GM12878 (cell line): ENCODE measurements around the gene MPRIP. TPM values are rescaled to one million over a fixed set of nuclear protein-coding genes. Genes with fewer than 3 reads are reported as not detected.

Experiments
- ATAC-seq: fragments of 200-7000 bp; cut with Tn5 transposase; 3 replicates; pipeline ENCODE4 v1.9.1; 2020; ENCODE audit warnings: mild to moderate bottlenecking, moderate library complexity
- BruUV-seq: library from RNA; stranded (reverse); fragments of 400-500 nt; replicated peaks from 2 replicates; lab custom pipeline; 2021; lab: Mats Ljungman, UMichigan
- CTCF ChIA-PET: fragments of 300-600 bp; sonication (Branson Sonifier 250); formaldehyde crosslinking; extraction: SDS; loops from one replicate; lab custom pipeline; 2021; ENCODE audit warnings: inconsistent platforms; lab: Yijun Ruan, JAX
- POLR2A ChIA-PET: fragments of 350-600 bp; formaldehyde crosslinking; extraction: SDS; loops from one replicate; lab custom pipeline; 2021; ENCODE audit warnings: inconsistent platforms; lab: Charles Lee
- RAD21 ChIA-PET: fragments of 300-600 bp; sonication (Branson Sonifier 250); formaldehyde crosslinking; loops from one replicate; lab custom pipeline; 2023; ENCODE audit warnings: antibody characterized with exemption; ENCODE audit not compliant: unreplicated experiment; lab: Charles Lee
- SMC1A ChIA-PET: fragments of 300-600 bp; sonication (Branson Sonifier 250); formaldehyde crosslinking; loops from one replicate; lab custom pipeline; 2023; ENCODE audit not compliant: unreplicated experiment, uncharacterized antibody; lab: Charles Lee
- DNase-seq: peaks from one replicate; pipeline ENCODE4 v3.0.0-alpha.2; 2011; ENCODE audit warnings: low read depth, low spot score
- FAIRE-seq: peaks from 3 replicates; lab custom pipeline; 2011; peaks lifted over from hg19 to GRCh38; lab: Jason Lieb, UNC
- H2AFZ ChIP-seq: 2 replicates; pipeline ENCODE4 v1.6.0; 2011; ENCODE audit warnings: low read depth, low read length, control low read depth; ENCODE audit not compliant: control insufficient read depth
- H3K27ac ChIP-seq: 2 replicates; pipeline ENCODE4 v1.5.1; 2011; ENCODE audit warnings: control low read depth; ENCODE audit not compliant: control insufficient read depth, insufficient read depth
- H3K27me3 ChIP-seq, 2 experiments: replicated peaks in 1 of 2; 2 replicates each; pipeline versions ENCODE4 v1.6.0 to v1.6.1; 2011; ENCODE audit warnings: low read length in 1 of 2; ENCODE audit not compliant: control insufficient read depth in 2 of 2, insufficient read depth in 2 of 2
- H3K36me3 ChIP-seq, 2 experiments: 2 replicates each; pipeline ENCODE4 v1.5.1; 2011; ENCODE audit warnings: low read length in 1 of 2; ENCODE audit not compliant: control insufficient read depth in 2 of 2, insufficient read depth in 2 of 2
- H3K4me1 ChIP-seq: 2 replicates; pipeline ENCODE4 v1.6.1; 2011; ENCODE audit warnings: mild to moderate bottlenecking, low read length, moderate library complexity, mixed read lengths; ENCODE audit not compliant: control insufficient read depth, insufficient read depth
- H3K4me2 ChIP-seq: 2 replicates; pipeline ENCODE4 v1.6.0; 2011; ENCODE audit warnings: control low read depth; ENCODE audit not compliant: control insufficient read depth, insufficient read depth
- H3K4me3 ChIP-seq: fragments of 200-600 bp; sonication (generic); 2 replicates; pipeline ENCODE4 v1.5.1; 2016
- H3K79me2 ChIP-seq: 2 replicates; pipeline ENCODE4 v1.6.0; 2011; ENCODE audit warnings: low read length; ENCODE audit not compliant: control insufficient read depth, insufficient read depth
- H3K9ac ChIP-seq: 2 replicates; pipeline ENCODE4 v1.8.0; 2011; ENCODE audit warnings: low read length, control low read depth, mixed read lengths; ENCODE audit not compliant: control insufficient read depth, insufficient read depth
- H3K9me3 ChIP-seq: replicated peaks from 3 replicates; pipeline ENCODE4 v1.5.1; 2011; ENCODE audit warnings: mild to moderate bottlenecking, low read length; ENCODE audit not compliant: control insufficient read depth, insufficient read depth
- H4K20me1 ChIP-seq: 2 replicates; pipeline ENCODE4 v1.6.0; 2011; ENCODE audit not compliant: control insufficient read depth, insufficient read depth
- CREB1 ChIP-seq: IDR thresholded peaks from 2 replicates; pipeline ENCODE4 v1.6.1; 2012; ENCODE audit warnings: low read depth, mild to moderate bottlenecking, inconsistent platforms
- EZH2 ChIP-seq: IDR thresholded peaks from 2 replicates; pipeline ENCODE4 v1.6.1; 2012; ENCODE audit warnings: low read depth, mild to moderate bottlenecking, control low read depth, inconsistent platforms, low read length, borderline replicate concordance; ENCODE audit not compliant: control insufficient read depth
- NFIC ChIP-seq: IDR thresholded peaks from 2 replicates; pipeline ENCODE4 v1.6.1; 2012; ENCODE audit warnings: low read depth, mild to moderate bottlenecking, inconsistent platforms, low read length, moderate library complexity
- SIN3A ChIP-seq: IDR thresholded peaks from 2 replicates; pipeline ENCODE4 v1.6.1; 2012; ENCODE audit warnings: low read depth, low read length, improper control_type of control experiment
- SREBF2 ChIP-seq: IDR thresholded peaks from 2 replicates; pipeline ENCODE4 v1.6.1; 2012; ENCODE audit warnings: mild to moderate bottlenecking, low read length
- WGBS: methylation state at CpG from one replicate; pipeline ENCODE4 v1.1.6; 2016; ENCODE audit warnings: low lambda C conversion rate; ENCODE audit not compliant: insufficient replicate concordance, insufficient coverage; ENCODE audit errors: missing lambda C conversion rate; 5-methylcytosine and 5-hydroxymethylcytosine counted together
- in situ Hi-C: fragments of 300-500 bp; cut with MboI; formaldehyde crosslinking; loops from 9 replicates; pipeline ENCODE4 v1.14.3; 2018; ENCODE audit warnings: mixed read lengths
- intact Hi-C: fragments of 100-400 bp; cut with micrococcal nuclease; formaldehyde crosslinking; loops from one replicate; pipeline ENCODE4 v1.14.2; 2022; ENCODE audit not compliant: unreplicated experiment
- polyA plus RNA-seq, 11 experiments: library from polyadenylated mRNA; depleted of rRNA in 4 of 11; unstranded in 6 of 11; stranded (reverse) in 5 of 11; fragments of >200 nt; fragmentation: Nextera tagmentation in 4 of 11; fragmentation: Illumina TruSeq in 1 of 11; extraction: Ambion mirVana in 4 of 11; extraction: Trizol in 1 of 11; gene quantifications; 1 replicate in 1 of 11; 2 replicates in 10 of 11; pipeline versions ENCODE4 v1.2.1 to v1.2.3, GENCODE V29; 2011 to 2016; ENCODE audit warnings: inconsistent platforms in 2 of 11, missing spikeins in 2 of 11, low read depth in 1 of 11
- total RNA-seq, 4 experiments: library from RNA; depleted of rRNA in 3 of 4; stranded (reverse); fragments of >200 nt in 3 of 4; fragmentation: Illumina TruSeq in 1 of 4; extraction: Trizol in 1 of 4; gene quantifications; 2 replicates each; pipeline versions ENCODE4 v1.2.1 to v1.2.3, GENCODE V29; 2013 to 2021
- TF ChIP-seq, protein P1 (sequence below): fragments of 450-650 bp; formaldehyde crosslinking; IDR thresholded peaks from 2 replicates; pipeline ENCODE4 v1.5.0; 2022; ENCODE audit warnings: mild to moderate bottlenecking, missing genetic modification characterization

Gene MPRIP
- total and polyA plus RNA-seq, 10 of the 15 experiments (the other 5 are each of a cell fraction or from before 2014, with no cell fraction given) = 16.5 to 168 (median 71.7) TPM

DNA sequence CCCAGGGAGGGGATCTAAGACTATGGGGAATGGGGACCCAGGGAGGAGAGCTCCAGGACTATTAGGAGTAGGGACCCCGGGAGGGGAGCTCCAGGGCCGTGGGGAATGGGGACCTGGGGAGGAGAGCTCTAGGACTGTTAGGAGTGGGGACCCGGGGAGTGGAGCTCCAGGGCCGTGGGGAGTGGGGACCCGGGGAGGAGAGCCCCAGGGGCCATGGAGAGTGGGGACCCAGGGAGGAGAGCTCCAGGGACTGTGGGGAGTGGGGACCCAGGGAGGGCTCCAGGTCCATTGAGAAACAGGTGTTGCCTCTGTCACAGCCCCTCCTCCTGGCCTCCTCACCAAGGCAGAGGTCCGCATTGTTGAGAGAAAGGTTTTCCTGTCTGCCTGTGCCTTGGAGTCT lies 16.0 kb downstream of the MPRIP start:
- Histone ChIP-seq H3K4me2 (no peak overlapping the region), H4K20me1 (peaks cover 4% of the 10 kb centered on the region), H3K9me3 (no peaks in the 10 kb centered on the region), H3K79me2 (peaks cover 24% of the 10 kb centered on the region), H3K27me3 (no peaks in the 10 kb centered on the region), H3K4me3 (no peak overlapping the region), H3K27ac (no peak overlapping the region), H3K36me3 (peaks cover 3 to 6% of the 10 kb centered on the region in 2 experiments; a peak in 3 of 4 replicates), H3K9ac (no peak overlapping the region), H3K4me1 (no peaks in the 10 kb centered on the region; the same call in 1 of the 2 replicates), H2AFZ (no peak overlapping the region)
- TF ChIP-seq CREB1 (no peak), NFIC (no peak), SIN3A (no peak), EZH2 (no peak), SREBF2 (no peak)
- TF ChIP-seq, protein P1, sequence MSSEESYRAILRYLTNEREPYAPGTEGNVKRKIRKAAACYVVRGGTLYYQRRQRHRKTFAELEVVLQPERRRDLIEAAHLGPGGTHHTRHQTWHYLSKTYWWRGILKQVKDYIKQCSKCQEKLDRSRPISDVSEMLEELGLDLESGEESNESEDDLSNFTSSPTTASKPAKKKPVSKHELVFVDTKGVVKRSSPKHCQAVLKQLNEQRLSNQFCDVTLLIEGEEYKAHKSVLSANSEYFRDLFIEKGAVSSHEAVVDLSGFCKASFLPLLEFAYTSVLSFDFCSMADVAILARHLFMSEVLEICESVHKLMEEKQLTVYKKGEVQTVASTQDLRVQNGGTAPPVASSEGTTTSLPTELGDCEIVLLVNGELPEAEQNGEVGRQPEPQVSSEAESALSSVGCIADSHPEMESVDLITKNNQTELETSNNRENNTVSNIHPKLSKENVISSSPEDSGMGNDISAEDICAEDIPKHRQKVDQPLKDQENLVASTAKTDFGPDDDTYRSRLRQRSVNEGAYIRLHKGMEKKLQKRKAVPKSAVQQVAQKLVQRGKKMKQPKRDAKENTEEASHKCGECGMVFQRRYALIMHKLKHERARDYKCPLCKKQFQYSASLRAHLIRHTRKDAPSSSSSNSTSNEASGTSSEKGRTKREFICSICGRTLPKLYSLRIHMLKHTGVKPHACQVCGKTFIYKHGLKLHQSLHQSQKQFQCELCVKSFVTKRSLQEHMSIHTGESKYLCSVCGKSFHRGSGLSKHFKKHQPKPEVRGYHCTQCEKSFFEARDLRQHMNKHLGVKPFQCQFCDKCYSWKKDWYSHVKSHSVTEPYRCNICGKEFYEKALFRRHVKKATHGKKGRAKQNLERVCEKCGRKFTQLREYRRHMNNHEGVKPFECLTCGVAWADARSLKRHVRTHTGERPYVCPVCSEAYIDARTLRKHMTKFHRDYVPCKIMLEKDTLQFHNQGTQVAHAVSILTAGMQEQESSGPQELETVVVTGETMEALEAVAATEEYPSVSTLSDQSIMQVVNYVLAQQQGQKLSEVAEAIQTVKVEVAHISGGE (CRISPR knock-in tag) = no peak
- POLR2A ChIA-PET = no interaction called here
- SMC1A ChIA-PET = no interaction called here
- RAD21 ChIA-PET = no interaction called here
- CTCF ChIA-PET = no interaction called here
- intact Hi-C loops (no loop called here), in situ Hi-C loops (no loop called here)
- no peak for FAIRE-seq
- 54% methylated on average over 5 of the region's 6 CpGs for WGBS
- BruUV-seq = no TSS peak
- DNase-seq = no peak
- ATAC-seq = no peak
